ENCODE data around the gene PHKB.
"Not testable (repeated sequence)": the region's sequence is repeated elsewhere in the genome, so short reads cannot be mapped to it uniquely, and the experiment has no call there.

PHKB gene

DNA sequence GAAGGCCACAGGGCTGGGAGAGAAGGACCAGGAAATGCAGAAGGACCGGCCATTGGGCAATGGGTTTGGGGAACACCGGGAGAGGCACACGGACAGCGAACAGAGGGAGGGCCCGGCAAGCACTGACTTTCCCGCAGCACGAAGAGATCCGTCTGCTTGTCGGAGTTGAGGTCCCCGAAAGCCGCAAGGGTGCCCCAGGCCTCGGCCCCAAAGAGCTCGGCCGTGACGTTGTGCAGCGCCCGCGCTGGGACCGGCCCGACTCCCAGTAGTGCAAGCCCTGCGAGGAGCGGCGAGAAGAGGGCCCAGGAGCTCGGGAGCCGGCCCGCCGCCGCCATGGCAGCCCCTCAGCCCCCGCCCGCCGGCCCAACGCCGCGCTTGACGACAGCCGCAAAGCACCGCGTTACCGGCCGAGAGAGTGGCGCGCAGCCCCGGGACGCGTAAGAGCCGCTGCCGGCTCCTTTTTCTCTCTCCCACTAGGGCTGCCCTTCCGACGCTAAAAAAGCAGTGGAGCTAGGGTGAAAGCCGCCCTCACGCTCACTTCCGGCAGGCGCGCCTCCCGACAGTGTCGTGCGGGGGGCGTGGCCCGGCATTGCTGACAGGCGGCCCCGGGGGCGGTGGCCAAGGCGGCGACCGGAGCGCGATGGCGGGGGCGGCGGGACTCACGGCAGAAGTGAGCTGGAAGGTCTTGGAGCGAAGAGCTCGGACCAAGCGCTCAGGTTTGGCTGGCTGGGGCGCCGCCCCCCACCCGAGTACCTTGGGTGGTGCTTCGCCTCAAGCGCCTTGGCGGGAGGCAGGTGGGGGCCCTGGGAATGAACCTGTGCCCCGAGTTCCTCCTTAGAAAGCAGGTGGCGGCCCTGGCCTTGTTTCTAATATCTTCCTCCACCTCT lies at the start of gene PHKB, which contains the start of gene ITFG1:
TSS of gene PHKB (plus strand) at position 621 of the 887 bp plus-strand sequence. CDS start at position 641, 20 bp downstream.
TSS of gene ITFG1 (minus strand) at position 353 of the 887 bp plus-strand sequence. CDS start at position 335, 18 bp downstream.
- DNase-seq: peak; percentile 97

DNA sequence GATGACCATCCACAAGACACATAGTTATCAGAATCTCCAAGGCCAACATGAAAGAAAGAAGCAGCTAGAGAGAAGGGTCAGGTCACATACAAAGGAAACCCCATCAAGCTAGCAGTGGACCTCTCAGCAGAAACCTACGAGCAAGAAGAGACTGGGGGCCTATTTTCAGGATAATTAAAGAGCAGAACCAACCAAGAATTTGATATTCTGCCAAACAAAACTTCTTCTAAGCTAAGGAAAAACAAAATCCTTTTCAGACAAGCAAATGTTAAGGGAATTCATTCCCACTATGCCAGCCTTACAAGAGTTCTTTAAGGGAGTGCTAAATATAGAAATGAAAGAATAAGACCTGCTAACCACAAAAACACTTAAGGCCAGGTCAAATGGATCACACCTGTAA lies 48.1 kb upstream of the PHKB start:
- DNase-seq: peak; percentile 5

DNA sequence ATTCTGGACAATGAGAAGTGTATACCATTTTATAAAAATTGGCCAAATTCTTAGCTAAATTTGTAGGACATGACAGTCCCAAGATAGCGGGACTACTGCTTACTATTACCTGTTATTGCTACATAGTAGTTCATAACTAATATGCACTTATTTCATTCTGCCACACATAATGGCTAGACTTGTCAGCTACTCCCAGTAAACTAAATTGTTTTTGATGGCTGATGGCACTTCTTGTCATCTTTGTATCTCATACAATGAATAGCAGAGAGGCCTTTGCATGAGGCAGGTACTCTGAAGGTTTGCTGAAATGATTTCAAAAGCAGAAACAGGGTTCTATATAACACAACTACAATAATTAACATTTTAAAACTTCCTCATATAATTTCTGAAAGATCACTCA lies 44.3 kb upstream of the PHKB start:
- no peak for DNase-seq

DNA sequence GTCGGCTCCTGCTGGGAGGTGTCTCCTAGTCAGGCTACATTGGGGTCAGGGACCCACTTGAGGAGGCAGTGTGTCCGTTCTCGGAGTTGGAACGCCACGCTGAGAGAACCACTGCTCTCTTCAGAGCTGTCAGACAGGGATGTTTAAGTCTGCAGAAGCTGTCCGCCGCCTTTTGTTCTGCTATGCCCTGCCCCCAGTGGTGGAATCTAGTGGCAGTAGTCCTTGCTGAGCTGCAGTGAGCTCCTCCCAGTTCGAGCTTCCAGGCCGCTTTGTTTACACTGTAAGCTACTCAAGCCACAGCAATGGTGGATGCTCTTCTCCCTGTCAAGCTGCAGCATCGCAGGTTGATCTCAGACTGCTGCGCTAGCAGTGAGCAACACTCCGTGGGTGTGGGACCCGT lies 36.3 kb upstream of the PHKB start:
- DNase-seq: no peak

DNA sequence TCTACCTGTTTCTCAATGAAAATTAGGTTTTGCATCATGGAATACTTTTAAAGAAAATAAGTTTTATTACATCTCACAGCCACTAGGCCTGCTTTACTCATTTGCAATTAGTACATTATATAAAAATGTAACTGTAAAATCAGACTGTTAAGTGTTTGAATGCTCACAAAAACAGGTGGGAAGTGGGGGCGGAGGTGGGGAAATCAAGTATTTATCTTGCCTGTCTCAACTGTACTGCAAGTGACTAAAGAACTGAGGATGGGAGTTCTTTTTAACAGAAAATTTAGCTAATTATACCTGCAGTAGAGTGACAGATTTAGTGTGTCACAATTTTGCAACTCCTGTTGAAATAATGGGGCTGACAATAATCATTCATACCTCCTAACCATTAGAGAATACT lies 34.3 kb upstream of the PHKB start:
- no peak for DNase-seq

DNA sequence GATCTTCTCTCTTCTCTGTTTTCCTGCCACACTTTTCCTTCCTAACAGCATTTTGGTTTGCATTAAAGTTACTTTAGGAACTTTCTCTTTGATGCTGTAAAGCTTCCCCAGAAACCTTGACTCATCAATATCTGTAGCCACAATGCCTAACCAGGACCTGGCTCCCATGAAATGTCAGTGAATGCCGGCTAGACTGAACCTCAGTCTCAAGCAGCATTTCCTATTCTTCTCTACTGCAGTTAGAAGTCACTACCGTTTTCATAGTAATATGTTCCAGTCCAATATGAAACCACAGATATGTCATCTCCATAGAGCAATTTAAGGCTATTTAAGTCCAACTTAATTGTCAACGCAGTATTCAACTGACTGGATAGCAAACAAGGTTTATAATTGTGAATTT lies 29.2 kb upstream of the PHKB start:
- DNase-seq: no peak

DNA sequence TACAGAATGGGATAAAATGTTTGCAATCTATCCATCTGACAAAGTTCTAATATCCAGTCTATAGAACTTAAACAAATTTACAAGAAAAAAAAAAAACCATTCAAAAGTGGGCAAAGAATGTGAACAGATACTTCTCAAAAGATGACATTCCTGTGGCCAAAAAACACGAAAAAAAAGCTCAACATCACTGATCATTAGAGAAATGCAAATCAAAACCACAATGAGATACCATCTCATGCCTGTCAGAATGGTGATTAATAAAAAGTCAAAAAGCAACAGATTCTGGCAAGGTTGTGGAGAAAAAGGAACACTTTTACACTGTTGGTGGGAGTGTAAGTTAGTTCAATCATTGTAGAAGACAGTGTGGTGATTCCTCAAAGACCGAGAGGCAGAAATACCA lies 26.9 kb upstream of the PHKB start:
- not testable (repeated sequence) for DNase-seq

DNA sequence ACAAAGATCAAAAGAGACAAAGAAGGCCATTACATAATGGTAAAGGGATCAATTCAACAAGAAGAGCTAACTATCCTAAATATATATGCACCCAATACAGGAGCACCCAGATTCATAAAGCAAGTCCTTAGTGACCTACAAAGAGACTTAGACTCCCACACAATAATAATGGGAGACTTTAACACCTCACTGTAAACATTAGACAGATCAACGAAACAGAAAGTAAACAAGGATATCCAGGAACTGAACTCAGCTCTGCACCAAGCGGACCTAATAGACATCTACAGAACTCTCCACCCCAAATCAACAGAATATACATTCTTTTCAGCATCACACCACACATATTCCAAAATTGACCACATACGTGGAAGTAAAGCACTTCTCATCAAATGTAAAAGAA lies 21.1 kb upstream of the PHKB start:
- DNase-seq: not testable (repeated sequence)

DNA sequence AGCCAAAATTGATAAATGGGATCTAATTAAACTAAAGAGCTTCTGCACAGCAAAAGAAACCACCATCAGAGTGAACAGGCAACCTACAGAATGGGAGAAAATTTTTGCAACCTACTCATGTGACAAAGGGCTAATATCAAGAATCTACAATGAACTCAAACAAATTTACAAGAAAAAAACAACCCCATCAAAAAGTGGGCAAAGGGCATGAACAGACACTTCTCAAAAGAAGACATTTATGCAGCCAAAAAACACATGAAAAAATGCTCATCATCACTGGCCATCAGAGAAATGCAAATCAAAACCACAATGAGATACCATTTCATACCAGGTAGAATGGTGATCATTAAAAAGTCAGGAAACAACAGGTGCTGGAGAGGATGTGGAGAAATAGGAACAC lies 18.2 kb upstream of the PHKB start:
- DNase-seq: not testable (repeated sequence)

DNA sequence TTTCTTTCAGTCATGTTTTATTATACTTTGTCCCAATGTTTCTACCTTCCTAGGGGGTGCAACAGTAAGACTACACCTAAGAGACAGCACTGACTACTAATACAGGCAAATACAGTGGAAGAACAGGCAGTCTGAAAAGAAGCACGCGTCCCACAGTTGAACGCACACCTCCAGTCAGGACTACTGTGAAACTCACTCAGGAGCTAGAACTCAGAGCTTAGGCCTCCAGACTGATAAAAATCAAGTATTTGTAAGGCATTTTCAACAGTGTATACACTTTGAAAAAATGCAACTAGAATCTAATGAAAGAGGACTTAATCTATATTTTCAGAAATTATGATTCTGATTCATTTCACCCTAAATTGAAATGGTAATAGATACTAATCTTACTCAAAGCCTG lies 14.7 kb upstream of the PHKB start:
- no peak for DNase-seq

DNA sequence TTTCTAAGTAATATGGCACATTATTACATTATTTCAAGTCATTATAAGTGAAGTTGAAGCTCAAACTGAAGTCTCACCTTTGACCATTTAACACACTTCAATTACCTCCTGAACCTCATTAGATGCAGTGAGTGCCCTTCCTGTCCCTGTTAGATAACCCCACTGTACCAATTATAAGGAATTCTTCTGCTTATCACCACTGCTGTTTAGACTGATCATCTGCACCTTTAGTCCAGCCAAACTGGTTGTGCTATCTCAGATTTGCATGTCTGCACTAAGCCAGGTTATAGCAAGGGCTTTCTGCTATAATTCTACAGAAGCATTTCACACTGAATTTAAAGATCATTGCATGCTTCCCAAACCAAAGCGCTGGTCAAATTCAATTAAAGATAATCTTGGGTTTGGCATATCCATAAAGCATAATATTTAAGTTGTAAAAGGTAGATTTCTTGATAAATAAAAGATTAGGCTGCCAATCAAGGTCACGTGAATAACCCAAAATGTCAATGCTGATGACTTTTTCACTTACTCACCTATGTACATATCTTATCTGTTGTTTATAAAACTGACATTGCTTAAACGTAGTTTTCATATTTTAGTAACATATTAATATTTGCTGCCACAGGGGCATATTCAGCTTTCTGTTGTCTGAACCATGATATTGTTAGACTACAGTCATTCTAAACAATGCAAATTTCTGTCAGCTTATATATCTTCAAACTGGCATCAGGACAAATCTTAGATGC lies 12.1 kb upstream of the PHKB start:
- no peak for DNase-seq

DNA sequence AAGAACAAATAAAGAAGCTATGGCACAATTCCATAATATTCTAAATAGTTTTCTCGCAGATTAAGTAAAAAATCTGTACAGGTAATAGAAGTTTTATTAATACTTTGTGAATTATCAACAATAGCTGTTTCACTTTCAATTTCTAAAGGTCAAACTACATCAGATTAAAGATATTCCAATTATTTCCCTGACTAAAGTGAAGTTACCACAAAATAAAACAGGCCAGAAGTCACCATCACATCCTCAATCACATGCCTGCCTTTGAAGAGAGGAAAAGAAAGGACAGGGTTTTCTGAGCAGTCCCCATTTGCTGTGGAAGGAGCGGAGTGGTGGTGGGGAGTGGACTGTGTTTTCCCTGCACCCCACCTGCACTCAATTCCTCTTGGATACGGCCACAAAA lies 11.3 kb upstream of the PHKB start:
- no peak for DNase-seq

DNA sequence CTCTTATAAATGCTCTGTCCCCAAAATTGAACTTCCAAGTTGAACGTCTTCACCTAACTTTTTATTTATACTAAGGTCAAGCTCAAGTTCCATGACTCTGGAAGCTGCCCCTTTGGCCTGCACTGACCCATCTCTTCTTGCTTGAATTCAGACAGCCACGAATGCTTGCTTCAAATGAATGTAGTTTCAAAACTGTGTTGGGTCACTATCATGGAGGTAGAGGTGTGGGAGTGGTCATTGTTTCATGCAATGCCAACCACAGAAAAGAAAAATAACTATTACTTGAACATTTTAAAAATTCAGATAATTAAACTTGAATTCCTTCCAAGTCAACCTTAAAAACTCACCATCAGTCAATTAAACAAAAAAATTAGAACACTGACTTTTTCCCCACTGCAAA lies 2.8 kb upstream of the PHKB start:
- no peak for DNase-seq

DNA sequence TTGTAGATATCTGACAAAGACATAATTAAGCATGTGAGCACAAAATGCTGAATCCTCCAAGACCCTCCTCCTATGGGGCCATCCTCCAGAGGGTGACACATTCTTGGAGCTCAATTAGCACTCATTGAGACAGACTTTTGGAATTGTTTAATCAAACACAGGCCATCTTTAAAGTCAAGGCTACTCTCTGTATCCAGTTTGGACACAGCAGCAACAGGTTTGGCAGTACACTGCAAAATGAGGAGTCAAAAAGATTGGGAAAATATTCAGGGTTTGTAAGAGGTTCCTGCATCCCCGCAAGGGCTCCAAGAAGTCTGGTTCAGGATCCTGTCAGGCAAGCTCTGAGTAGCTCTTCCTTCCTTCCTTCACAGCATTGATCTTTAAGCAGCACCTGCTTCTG lies 1.5 kb upstream of the PHKB start:
- no peak for DNase-seq

DNA sequence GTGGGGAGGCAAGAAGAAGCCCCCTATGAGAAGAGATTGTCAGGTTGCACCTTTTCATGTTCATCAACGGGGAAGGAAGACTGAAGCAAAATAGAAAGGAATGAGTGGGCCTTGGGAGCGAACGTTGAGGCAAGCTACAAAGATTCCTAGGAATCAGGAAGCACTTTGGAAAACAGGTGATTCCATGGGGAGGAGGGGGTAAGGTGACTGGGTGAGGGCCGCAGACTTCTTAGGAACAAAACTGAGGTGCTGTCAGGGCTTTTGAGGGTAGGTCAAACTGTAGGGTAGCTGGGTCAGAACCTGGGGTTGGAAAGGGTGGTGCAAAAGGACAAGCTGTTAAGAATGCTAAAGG lies 796 bp upstream of the PHKB start:
- DNase-seq: no peak

DNA sequence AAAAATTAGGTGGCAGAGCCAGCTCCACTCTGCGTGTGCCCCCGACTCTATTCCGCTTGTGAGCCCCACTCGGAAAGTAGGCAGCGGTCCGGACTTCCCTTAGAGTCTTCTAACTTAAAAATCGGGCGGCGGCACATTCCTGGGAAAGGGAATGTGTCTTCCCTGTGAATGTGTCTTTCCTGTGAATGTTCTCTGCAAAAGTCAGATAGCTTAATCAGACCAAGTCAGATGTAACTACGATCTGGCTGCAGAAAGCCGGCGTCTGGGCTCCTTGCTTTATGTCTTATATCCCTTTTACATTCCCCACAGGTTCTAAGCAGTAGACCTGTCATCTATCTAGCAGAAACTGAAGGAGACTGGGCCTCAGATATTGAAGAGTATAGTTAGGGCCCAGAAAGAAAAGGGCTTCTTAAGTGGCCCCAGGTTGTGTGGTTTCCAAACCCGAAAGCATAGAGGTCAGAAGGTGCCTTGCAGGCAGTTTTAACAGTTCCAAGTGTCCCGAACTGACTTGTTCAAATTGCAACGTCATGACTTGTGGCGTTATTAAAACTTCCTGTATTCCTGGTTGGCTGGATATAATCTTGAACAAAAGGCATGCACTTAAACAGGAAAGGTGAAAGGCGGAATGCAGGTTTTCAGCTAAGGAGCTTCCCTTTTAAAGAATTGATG lies 601 bp downstream of the PHKB start:
- peak; percentile 90 for DNase-seq

DNA sequence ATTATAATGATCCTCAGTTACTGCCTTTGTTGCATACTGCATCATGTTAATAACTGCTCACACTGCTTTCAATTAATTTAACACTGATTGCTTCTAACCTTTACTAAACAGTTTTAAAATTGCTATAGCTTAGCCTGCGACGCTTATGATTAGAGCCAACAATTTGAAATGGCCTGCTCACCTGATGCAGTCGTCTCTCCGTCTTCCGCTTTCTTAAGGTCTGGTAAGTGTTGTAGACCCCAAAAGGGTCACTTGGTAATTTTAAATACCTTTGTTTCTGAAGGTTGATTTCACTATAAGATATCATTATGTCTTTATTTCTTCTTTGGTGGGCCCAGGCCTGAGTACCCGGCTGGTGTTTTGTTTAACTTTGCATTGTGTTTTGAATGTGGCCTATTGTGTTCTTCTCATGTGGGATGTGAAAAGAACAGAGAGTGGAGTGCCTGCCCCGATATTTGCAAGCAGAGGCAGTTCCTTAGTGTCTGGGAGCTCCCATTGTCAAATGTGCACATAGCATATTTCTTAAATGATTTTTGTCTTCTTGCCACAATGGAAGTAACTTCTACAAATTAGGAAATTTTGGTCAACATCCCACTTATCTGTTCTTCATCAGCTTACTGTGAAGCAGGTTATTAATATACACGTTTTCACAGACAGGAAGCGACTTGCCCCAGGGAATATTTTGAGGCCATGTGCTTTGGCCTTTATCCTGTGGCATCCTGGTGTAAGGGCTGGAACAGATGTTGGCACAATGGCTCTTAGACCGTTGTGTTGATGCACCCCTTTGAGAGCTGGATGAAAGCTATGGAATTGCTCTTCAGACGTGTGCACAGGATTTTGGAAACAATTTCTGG lies 2.9 kb downstream of the PHKB start:
- no peak for DNase-seq

DNA sequence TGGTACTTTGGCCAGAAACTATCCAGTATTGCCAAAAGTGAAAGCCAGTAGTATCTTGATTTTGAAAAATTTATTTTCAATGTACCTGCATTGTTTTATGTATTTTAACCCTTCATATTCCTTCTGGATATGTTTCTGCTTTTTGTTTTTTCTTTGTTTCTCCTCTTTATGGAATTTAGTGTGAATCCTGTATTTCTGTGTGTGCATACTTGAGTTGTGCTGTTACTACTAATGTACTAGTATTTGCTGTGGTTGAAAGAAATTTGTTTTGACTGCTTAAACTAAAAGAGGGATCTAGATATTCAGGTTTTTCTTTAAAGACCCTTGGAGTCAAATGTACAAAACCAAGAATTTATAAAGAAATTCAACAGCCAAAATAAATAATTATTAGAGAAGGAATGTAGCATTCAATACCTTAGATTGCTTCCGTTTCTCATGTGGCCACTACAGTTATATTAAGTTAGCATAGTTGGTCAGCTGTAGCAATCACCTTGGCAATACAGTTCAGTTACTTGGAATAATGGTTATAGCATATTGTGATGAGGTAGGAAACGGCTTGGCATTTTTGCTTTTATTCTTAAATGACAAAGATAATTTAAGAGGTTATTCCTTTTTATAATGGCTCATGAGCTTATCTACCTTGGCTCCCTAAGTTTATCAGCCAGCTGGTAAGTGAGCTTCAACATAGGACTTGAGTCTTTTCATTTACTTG lies 4.9 kb downstream of the PHKB start:
- no peak for DNase-seq

DNA sequence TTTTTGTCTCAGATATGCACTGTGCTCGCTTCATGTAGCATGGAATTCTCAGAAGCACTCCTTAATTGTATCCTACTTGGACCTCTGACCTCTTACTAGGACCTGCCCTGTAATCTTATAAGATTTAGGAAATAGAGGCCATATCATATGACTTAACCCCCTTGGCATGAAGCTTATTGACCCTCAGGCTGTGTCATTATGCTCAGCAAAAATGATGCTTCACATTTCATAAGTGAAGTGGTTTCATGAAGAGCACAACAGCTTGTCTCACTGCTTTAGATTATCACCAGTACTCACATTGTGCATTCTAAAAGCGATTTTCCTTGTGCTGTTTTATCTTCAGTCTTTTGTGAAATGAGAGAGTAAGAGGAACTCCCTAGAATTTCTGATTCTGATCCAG lies 6.4 kb downstream of the PHKB start:
- DNase-seq: no peak

DNA sequence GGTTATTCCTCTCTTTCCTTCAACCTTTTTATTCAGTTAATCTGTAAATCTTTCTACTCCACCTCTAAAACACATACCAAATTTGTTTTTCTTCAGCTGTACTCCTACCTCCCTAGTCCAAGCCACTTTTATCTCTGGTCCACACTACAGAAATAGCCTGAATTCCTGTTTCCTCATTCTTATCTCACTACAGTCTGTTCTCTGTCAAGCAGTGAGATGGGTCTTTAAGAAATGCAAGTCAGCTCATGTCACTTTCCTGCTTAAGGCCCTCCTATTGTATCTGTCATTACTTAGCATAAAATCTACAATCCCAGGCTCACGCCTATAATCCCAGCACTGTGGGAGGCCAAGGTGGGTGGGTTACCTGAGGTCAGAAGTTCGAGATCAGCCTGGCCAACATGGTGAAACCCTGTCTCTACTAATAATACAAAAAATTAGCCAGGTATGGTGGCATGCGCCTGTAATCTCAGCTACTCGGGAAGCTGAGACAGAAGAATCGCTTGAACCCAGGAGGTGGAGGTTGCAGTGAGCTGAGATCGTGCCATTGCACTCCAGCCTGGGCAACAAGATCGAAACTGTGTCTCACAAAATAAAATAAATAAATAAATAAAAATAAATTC lies 7.0 kb downstream of the PHKB start:
- not testable (repeated sequence) for DNase-seq

DNA sequence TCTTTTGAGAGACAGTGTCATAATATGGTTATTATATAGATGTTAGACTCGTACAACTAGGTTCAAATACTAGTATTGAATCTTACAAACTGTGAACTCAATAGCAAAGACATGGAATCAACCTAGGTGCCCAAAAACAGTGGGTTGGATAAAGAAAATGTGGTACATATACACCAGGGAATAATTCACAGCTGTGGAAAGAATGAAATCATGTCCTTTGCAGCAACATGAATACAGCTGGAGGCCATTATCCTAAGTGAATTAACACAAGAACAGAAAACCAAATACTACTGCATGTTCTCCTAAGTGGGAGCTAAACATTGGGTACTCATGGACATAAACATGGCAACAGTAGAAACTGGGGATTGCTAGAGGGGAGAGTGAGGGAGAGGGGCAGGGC lies 8.1 kb downstream of the PHKB start:
- no peak for DNase-seq

DNA sequence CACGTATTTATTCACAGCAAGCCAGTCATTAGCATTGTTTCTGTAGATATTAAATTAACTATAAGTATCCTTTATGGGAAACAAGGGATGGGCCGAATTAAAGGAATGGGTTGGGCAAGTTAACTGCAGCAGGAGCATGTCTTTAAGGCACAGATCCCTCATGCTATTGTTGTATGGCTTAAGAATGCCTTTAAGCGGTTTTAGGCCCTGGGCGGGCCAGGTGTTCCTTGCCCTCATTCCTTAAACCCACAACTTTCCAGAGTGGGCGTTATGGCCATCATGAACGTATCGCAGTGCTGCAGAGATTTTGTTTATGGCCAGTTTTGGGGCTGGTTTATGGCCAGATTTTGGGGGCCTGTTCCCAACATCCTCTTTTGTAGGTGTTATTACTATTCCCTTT lies 9.1 kb downstream of the PHKB start:
- DNase-seq: no peak

Data from RPMI8226 (cell line).